ENCODE measurements around the gene CCM2. TPM values are rescaled to one million over a fixed set of nuclear protein-coding genes. Genes with fewer than 3 reads are reported as not detected.

The CCM2 gene
- total RNA-seq, 2 donors from 2014 or later, result 43.0 to 49.7 TPM

DNA sequence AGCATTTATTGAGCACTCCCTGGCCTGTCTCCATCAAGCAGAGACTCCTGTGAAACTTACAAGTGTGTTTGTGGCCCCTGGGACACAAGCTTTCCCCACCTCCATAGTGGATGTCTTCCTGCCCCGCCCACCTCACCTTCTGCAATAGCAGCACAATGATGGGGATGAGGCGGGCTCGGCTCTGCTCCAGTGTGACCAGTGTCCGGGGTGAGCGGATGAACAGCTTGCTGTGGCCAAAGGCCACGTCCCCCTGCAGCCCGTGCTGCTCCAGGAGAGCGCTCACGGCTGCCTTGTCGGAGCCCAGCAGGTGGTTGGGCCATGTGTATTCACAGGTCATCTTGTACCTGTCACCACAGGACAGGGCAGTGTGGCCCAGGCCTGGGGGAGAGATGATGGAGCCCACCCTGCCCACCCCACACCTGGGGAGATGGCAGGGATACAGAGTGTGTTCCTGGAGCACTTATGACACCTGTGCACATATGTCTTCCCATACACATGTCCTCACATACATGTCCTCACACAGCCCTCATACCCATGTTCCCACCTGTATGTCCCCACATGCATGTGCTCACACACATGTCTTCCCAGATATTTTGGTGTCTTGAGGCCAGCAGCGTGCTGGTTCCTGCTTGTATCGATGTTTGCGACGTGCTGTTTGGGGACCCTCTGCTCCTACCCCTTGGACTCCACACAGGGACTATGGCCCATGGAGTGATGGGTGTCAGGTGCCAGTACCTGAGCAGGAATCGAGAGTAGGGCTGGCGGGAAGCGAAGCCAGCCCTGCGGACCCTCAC lies 33.9 kb upstream of the CCM2 start:
- no peaks in the 10 kb centered on the region for H3K9me3 ChIP-seq
- H3K4me1 ChIP-seq (ENCODE audit: control insufficient read depth in 1 of 2, low read depth in 2 of 2), result peaks cover 0 to 14% of the 10 kb centered on the region in 2 donors
- H3K4me3 ChIP-seq, result no peak overlapping the region
- no peaks in the 10 kb centered on the region for H3K27me3 ChIP-seq (replicated peaks; ENCODE audit: insufficient read depth)
- no peak for DNase-seq (ENCODE audit: low spot score)
- H3K36me3 ChIP-seq, result no peaks in the 10 kb centered on the region
- no peak for ATAC-seq (ENCODE audit: insufficient number of reproducible peaks, low FRiP score, low read depth)
- TF ChIP-seq, protein P1, sequence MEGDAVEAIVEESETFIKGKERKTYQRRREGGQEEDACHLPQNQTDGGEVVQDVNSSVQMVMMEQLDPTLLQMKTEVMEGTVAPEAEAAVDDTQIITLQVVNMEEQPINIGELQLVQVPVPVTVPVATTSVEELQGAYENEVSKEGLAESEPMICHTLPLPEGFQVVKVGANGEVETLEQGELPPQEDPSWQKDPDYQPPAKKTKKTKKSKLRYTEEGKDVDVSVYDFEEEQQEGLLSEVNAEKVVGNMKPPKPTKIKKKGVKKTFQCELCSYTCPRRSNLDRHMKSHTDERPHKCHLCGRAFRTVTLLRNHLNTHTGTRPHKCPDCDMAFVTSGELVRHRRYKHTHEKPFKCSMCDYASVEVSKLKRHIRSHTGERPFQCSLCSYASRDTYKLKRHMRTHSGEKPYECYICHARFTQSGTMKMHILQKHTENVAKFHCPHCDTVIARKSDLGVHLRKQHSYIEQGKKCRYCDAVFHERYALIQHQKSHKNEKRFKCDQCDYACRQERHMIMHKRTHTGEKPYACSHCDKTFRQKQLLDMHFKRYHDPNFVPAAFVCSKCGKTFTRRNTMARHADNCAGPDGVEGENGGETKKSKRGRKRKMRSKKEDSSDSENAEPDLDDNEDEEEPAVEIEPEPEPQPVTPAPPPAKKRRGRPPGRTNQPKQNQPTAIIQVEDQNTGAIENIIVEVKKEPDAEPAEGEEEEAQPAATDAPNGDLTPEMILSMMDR (IDR thresholded peaks at IDR 0.05), result no peak
- no peak overlapping the region for H3K27ac ChIP-seq

DNA sequence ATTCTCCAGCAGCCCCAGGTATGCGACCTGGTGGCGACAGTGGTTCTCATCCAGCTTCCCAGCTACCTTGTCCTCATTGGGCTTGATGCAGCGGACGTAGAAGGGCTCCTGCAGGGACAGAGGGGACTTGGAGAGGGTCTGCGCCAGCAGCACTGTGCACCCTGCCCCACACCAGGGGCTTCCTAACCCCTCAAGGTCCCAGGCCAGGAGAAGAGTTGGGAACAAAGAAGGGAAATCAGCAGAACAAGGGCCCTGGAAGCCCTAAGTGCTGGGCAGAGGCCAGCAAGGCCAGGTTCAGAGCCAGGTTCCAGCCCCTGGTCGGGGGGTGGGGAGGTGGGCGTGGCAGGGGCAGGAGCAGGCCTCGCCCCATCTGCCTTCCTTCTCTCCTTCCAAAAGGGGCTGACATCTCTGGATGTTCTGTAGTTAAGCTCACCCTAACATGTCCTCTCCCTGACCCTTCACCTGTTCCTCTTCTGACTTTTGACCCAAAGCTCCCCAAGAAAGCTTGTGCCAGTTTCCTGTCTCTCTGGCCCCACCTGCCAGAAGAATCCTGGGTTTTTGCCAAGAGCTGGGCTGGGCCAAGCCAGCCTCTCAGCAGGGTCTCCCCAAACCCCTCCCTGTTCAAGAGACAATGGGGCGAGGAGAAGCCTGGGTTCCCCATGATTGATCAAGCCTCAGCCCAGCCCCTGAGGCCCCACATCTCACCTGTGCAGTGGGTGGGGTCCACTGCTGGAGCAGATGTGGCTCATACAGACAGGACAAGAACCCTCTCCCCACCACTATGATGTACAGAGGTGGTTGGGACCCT lies 33.1 kb upstream of the CCM2 start:
- Histone ChIP-seq H3K27ac (no peak overlapping the region), H3K4me1 (ENCODE audit: control insufficient read depth in 1 of 2, low read depth in 2 of 2) (peaks cover 0 to 14% of the 10 kb centered on the region in 2 donors), H3K36me3 (no peaks in the 10 kb centered on the region), H3K9me3 (no peaks in the 10 kb centered on the region), H3K4me3 (no peak overlapping the region), H3K27me3 (replicated peaks; ENCODE audit: insufficient read depth) (no peaks in the 10 kb centered on the region)
- ATAC-seq (ENCODE audit: insufficient number of reproducible peaks, low FRiP score, low read depth) (no peak), DNase-seq (ENCODE audit: low spot score) (no peak)
- TF ChIP-seq, protein P1 (IDR thresholded peaks at IDR 0.05), result no peak

DNA sequence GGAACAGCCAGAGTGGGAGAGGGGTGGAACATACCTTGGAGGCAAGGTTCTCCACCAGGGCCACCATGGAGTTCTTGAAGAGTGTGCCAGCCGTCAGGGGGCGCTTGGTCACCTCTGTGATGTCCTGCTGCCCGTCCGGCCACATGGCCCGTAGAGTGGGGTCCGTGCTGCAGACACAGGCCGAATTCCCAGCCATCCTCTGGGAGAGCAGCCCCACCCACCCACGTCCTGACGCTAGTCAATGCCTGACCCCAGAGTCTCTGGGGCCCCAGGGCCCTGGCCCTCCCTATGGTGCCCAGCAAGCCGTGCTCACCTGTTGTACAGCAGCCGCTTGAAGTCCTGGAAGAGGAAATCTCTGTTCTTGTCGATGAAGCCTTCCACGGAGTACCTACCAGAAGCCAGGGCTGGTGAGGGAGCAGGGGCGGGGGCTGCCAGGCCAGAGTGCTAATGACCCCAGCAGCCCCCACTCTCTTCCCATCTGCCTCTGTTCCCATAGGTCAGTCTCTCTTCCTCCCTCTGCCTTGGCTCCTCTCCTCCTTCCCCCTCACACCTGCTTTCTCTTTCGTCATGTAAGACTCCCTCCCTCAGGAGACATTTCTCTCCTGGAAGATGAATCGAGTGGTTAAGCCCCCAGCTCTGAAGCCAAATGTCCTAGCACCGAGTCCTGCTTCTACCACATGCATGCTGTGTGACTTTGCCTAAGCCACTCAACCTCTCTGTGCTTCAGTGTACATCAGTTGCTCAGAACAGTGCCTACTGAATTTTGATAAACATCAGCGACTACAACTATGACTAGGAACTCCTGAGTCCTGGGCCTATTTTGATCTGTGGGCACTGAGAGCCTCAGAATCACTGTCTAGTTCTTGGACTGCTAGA lies 32.2 kb upstream of the CCM2 start:
- H3K4me1 ChIP-seq (ENCODE audit: control insufficient read depth in 1 of 2, low read depth in 2 of 2), result peaks cover 0 to 5% of the 10 kb centered on the region in 2 donors
- no peak overlapping the region for H3K4me3 ChIP-seq
- H3K36me3 ChIP-seq, result no peaks in the 10 kb centered on the region
- no peak overlapping the region for H3K27ac ChIP-seq
- no peak for DNase-seq (ENCODE audit: low spot score)
- TF ChIP-seq, protein P1 (IDR thresholded peaks at IDR 0.05), result no peak
- no peaks in the 10 kb centered on the region for H3K9me3 ChIP-seq
- H3K27me3 ChIP-seq (replicated peaks; ENCODE audit: insufficient read depth), result no peaks in the 10 kb centered on the region
- ATAC-seq (ENCODE audit: insufficient number of reproducible peaks, low FRiP score, low read depth), result no peak

DNA sequence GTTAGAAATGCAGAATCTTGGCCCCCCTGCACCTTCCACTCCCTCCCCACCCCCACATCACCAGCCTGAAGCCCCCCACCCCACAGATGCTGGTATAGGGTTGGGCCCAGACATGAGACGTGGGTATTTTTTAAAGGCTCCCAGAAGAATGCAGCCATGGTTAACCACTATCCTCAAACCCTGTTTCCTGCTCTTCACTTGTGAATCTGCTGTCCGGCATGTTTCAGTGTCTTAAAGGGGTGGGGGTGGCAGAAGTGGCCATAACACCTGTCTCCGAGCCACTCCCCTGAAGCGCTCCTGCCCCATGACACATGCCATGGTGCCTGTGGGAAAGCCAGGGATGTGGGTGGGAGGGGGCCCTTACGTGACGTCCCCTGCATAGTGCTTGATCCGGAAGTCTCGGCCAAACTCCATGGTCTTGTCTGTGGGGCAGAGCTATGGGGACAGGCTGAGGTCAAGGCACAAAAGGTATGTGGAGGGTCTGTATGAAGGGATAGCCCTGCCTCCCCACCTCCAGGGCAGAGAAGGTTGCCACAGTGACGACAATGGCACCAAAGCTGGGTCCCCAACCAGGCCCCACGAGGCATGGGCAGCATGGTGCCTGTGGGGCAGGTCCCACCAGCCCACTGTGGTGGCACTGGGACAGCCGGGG lies 30.8 kb upstream of the CCM2 start:
- H3K27ac ChIP-seq, result no peak overlapping the region
- ATAC-seq (ENCODE audit: insufficient number of reproducible peaks, low FRiP score, low read depth) (no peak), DNase-seq (ENCODE audit: low spot score) (no peak)
- H3K27me3 ChIP-seq (replicated peaks; ENCODE audit: insufficient read depth), result no peaks in the 10 kb centered on the region
- H3K4me3 ChIP-seq, result no peak overlapping the region
- no peaks in the 10 kb centered on the region for H3K36me3 ChIP-seq
- TF ChIP-seq, protein P1 (IDR thresholded peaks at IDR 0.05), result no peak
- no peaks in the 10 kb centered on the region for H3K9me3 ChIP-seq
- H3K4me1 ChIP-seq (ENCODE audit: control insufficient read depth in 1 of 2, low read depth in 2 of 2), result no peaks in the 10 kb centered on the region

Data from thoracic aorta (tissue), 2 donors.